Neural cell (in vitro differentiated cells): ENCODE results near the gene MAP3K5.
"Not testable (repeated sequence)": the region's sequence is repeated elsewhere in the genome, so short reads cannot be mapped to it uniquely, and the experiment has no call there.

Experiments used
- EP300 ChIP-seq: fragments of 450-650 bp; conservative IDR thresholded peaks from 2 replicates; pipeline ENCODE4 v1.6.1; 2014; ENCODE audit warnings: antibody characterized with exemption, mild to moderate bottlenecking, moderate library complexity; ENCODE audit not compliant: poor library complexity, severe bottlenecking
- EZH2 ChIP-seq: fragments of 200-600, 300-800 bp; shearing (Covaris generic), sonication (generic); IDR thresholded peaks from 2 replicates; pipeline ENCODE4 v1.6.1; 2014; ENCODE audit warnings: antibody characterized with exemption, low read length, borderline replicate concordance, mild to moderate bottlenecking; ENCODE audit not compliant: insufficient read depth, poor library complexity, severe bottlenecking
- MXI1 ChIP-seq: fragments of 450-650 bp; conservative IDR thresholded peaks from 2 replicates; pipeline ENCODE4 v1.6.1; 2014; ENCODE audit warnings: antibody characterized with exemption, mild to moderate bottlenecking; ENCODE audit not compliant: poor library complexity, severe bottlenecking
- POLR2AphosphoS5 ChIP-seq: IDR thresholded peaks from 2 replicates; pipeline ENCODE4 v1.6.1; 2012
- RAD21 ChIP-seq: fragments of 450-650 bp; conservative IDR thresholded peaks from 2 replicates; pipeline ENCODE4 v1.6.1; 2014; ENCODE audit warnings: antibody characterized with exemption, mild to moderate bottlenecking, moderate library complexity
- SMC3 ChIP-seq: fragments of 450-650 bp; conservative IDR thresholded peaks from 2 replicates; pipeline ENCODE4 v1.6.1; 2014; ENCODE audit warnings: antibody characterized with exemption, mild to moderate bottlenecking, moderate library complexity; ENCODE audit not compliant: poor library complexity
- TAF1 ChIP-seq: IDR thresholded peaks from 2 replicates; pipeline ENCODE4 v1.6.1; 2012; ENCODE audit warnings: low read depth
- TF ChIP-seq, protein P1 (sequence below): IDR thresholded peaks from 2 replicates; pipeline ENCODE4 v1.6.1; 2012; ENCODE audit warnings: borderline replicate concordance
- TF ChIP-seq, protein P2 (sequence below): fragments of 450-650 bp; IDR thresholded peaks from 2 replicates; pipeline ENCODE4 v1.5.1; 2014; ENCODE audit warnings: antibody characterized with exemption, mild to moderate bottlenecking, moderate library complexity; ENCODE audit not compliant: poor library complexity, severe bottlenecking

DNA sequence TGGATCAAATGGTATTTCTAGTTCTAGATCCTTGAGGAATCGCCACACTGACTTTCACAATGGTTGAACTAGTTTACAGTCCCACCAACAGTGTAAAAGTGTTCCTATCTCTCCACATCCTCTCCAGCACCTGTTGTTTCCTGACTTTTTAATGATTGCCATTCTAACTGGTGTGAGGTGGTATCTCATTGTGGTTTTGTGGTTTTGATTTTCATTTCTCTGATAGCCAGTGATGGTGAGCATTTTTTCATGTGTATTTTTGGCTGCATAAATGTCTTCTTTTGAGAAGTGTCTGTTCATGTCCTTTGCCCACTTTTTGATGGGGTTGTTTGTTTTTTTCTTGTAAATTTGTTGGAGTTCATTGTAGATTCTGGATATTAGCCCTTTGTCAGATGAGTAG is 23.3 kb upstream of the MAP3K5 start:
- TF ChIP-seq, protein P1, sequence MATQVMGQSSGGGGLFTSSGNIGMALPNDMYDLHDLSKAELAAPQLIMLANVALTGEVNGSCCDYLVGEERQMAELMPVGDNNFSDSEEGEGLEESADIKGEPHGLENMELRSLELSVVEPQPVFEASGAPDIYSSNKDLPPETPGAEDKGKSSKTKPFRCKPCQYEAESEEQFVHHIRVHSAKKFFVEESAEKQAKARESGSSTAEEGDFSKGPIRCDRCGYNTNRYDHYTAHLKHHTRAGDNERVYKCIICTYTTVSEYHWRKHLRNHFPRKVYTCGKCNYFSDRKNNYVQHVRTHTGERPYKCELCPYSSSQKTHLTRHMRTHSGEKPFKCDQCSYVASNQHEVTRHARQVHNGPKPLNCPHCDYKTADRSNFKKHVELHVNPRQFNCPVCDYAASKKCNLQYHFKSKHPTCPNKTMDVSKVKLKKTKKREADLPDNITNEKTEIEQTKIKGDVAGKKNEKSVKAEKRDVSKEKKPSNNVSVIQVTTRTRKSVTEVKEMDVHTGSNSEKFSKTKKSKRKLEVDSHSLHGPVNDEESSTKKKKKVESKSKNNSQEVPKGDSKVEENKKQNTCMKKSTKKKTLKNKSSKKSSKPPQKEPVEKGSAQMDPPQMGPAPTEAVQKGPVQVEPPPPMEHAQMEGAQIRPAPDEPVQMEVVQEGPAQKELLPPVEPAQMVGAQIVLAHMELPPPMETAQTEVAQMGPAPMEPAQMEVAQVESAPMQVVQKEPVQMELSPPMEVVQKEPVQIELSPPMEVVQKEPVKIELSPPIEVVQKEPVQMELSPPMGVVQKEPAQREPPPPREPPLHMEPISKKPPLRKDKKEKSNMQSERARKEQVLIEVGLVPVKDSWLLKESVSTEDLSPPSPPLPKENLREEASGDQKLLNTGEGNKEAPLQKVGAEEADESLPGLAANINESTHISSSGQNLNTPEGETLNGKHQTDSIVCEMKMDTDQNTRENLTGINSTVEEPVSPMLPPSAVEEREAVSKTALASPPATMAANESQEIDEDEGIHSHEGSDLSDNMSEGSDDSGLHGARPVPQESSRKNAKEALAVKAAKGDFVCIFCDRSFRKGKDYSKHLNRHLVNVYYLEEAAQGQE: not testable (repeated sequence)
- not testable (repeated sequence) for TF ChIP-seq POLR2AphosphoS5, EP300, EZH2, RAD21, MXI1, TAF1, SMC3
- TF ChIP-seq, protein P2, sequence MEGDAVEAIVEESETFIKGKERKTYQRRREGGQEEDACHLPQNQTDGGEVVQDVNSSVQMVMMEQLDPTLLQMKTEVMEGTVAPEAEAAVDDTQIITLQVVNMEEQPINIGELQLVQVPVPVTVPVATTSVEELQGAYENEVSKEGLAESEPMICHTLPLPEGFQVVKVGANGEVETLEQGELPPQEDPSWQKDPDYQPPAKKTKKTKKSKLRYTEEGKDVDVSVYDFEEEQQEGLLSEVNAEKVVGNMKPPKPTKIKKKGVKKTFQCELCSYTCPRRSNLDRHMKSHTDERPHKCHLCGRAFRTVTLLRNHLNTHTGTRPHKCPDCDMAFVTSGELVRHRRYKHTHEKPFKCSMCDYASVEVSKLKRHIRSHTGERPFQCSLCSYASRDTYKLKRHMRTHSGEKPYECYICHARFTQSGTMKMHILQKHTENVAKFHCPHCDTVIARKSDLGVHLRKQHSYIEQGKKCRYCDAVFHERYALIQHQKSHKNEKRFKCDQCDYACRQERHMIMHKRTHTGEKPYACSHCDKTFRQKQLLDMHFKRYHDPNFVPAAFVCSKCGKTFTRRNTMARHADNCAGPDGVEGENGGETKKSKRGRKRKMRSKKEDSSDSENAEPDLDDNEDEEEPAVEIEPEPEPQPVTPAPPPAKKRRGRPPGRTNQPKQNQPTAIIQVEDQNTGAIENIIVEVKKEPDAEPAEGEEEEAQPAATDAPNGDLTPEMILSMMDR: not testable (repeated sequence)
